M059J (cell line): ENCODE results near the gene HEXIM1. TPM values are rescaled to one million over a fixed set of nuclear protein-coding genes. Genes with fewer than 3 reads are reported as not detected.

Source experiments
- DNase-seq: peaks from one replicate; pipeline ENCODE4 v3.0.0-alpha.2; 2012; ENCODE audit warnings: low read depth
- total RNA-seq: library from RNA; depleted of rRNA; stranded (reverse); fragments of >200 nt; shearing (Covaris generic); gene quantifications from 2 replicates; pipeline ENCODE4 v1.2.3, GENCODE V29; 2014

The HEXIM1 gene
- total RNA-seq, 1 experiment from 2014 or later = 8.0 TPM

- DNase-seq = no peak
These were observed 3.3 kb upstream of the HEXIM1 start for GRCh38 chr17:45145035-45145389.

- DNase-seq = no peak
These were observed 2.1 kb upstream of the HEXIM1 start for GRCh38 chr17:45146166-45146565.

GRCh38 chr17:45146592-45146889 is 1.7 kb upstream of the HEXIM1 start:
- DNase-seq = no peak

GRCh38 chr17:45146890-45147580 is 1.2 kb upstream of the HEXIM1 start:
- DNase-seq = peak; percentile 64

- DNase-seq = peak; percentile 90
These were observed 593 bp upstream of the HEXIM1 start for GRCh38 chr17:45147581-45148182.

GRCh38 chr17:45149037-45149668 is 878 bp downstream of the HEXIM1 start:
- DNase-seq = peak; percentile 86

GRCh38 chr17:45149669-45150664 is 1.7 kb downstream of the HEXIM1 start:
- DNase-seq = peak; percentile 64

- DNase-seq = peak; percentile 24
These were observed 2.9 kb downstream of the HEXIM1 start for GRCh38 chr17:45150911-45151809.

GRCh38 chr17:45155029-45155428 is 6.8 kb downstream of the HEXIM1 start:
- DNase-seq = peak; percentile 34

- no peak for DNase-seq
These were observed 7.2 kb downstream of the HEXIM1 start for GRCh38 chr17:45155483-45155882.

- no peak for DNase-seq
These were observed 8.0 kb downstream of the HEXIM1 start for GRCh38 chr17:45156242-45156641.

GRCh38 chr17:45160447-45161287 is 12.4 kb downstream of the HEXIM1 start:
- peak; percentile 65 for DNase-seq

- peak; percentile 99 for DNase-seq
These were observed 13.2 kb downstream of the HEXIM1 start, which contains the start of gene HEXIM2 for GRCh38 chr17:45161288-45162024. Gene HEXIM2 (plus strand): TSS chr17:45161875. CDS start chr17:45162794, 919 bp downstream.

GRCh38 chr17:45162025-45162687 is 13.9 kb downstream of the HEXIM1 start:
- no peak for DNase-seq

GRCh38 chr17:45164734-45165269 is 16.5 kb downstream of the HEXIM1 start:
- DNase-seq = no peak

GRCh38 chr17:45168991-45169752 is 20.9 kb downstream of the HEXIM1 start:
- no peak for DNase-seq

GRCh38 chr17:45170280-45170930 is 22.1 kb downstream of the HEXIM1 start:
- DNase-seq = peak; percentile 22
